Osteoblast (primary cell): ENCODE measurements around the gene L1CAM. TPM values are rescaled to one million over a fixed set of nuclear protein-coding genes. Genes with fewer than 3 reads are reported as not detected.

ENCODE experiments used
- DNase-seq: peaks from one replicate; pipeline ENCODE4 v3.0.0; 2011; ENCODE audit warnings: low spot score, mixed read lengths; ENCODE audit not compliant: insufficient read length; ENCODE audit errors: missing footprints
- H2AFZ ChIP-seq: 2 replicates; pipeline ENCODE4 v1.6.0; 2011; ENCODE audit warnings: mild to moderate bottlenecking, low read length
- H3K27ac ChIP-seq: 2 replicates; pipeline ENCODE4 v1.5.1; 2011; ENCODE audit warnings: mild to moderate bottlenecking, low read depth, low read length, moderate library complexity
- H3K27me3 ChIP-seq: 2 replicates; pipeline ENCODE4 v1.6.0; 2012; ENCODE audit warnings: mild to moderate bottlenecking, control low read depth, inconsistent platforms, low read length, moderate library complexity; ENCODE audit not compliant: insufficient read depth
- H3K36me3 ChIP-seq: 2 replicates; pipeline ENCODE4 v1.5.1; 2011; ENCODE audit warnings: mild to moderate bottlenecking, low read length, control low read depth, moderate library complexity; ENCODE audit not compliant: insufficient read depth
- H3K4me1 ChIP-seq: 2 replicates; pipeline ENCODE4 v1.5.1; 2011; ENCODE audit warnings: mild to moderate bottlenecking, low read length, control low read depth, moderate library complexity; ENCODE audit not compliant: insufficient read depth
- H3K4me2 ChIP-seq: 2 replicates; pipeline ENCODE4 v1.6.0; 2011; ENCODE audit warnings: mild to moderate bottlenecking, low read length; ENCODE audit not compliant: insufficient read depth
- H3K4me3 ChIP-seq: fragments of 200-600 bp; sonication (generic); 3 replicates; pipeline ENCODE4 v1.5.1; 2012; ENCODE audit warnings: mild to moderate bottlenecking, low read length, inconsistent platforms; ENCODE audit not compliant: insufficient read depth
- H3K79me2 ChIP-seq: 2 replicates; pipeline ENCODE4 v1.6.0; 2012; ENCODE audit warnings: mild to moderate bottlenecking, low read length, control low read depth, inconsistent platforms; ENCODE audit not compliant: insufficient read depth
- H3K9me3 ChIP-seq: 2 replicates; pipeline ENCODE4 v1.5.1; 2011; ENCODE audit warnings: low read depth, low read length, control low read depth
- H4K20me1 ChIP-seq: 2 replicates; pipeline ENCODE4 v1.6.0; 2012; ENCODE audit warnings: mild to moderate bottlenecking, low read length, control low read depth; ENCODE audit not compliant: insufficient read depth
- CTCF ChIP-seq: IDR thresholded peaks from 2 replicates; pipeline ENCODE4 v1.5.1; 2011; ENCODE audit warnings: mild to moderate bottlenecking, low read depth, low read length, moderate library complexity; ENCODE audit errors: extremely low read depth
- total RNA-seq: library from RNA; depleted of rRNA; stranded (reverse); fragments of >200 nt; gene quantifications from 2 replicates; pipeline ENCODE4 v1.2.3, GENCODE V29; 2012

The L1CAM gene
- total RNA-seq, 1 donor, result under 0.01 TPM

GRCh38 chrX:153836921-153837320, 49.1 kb downstream of the L1CAM start:
- no peak for TF ChIP-seq CTCF
- Histone ChIP-seq H4K20me1 (no peaks in the 10 kb centered on the region), H3K9me3 (no peaks in the 10 kb centered on the region), H3K4me3 (no peak overlapping the region), H3K36me3 (no peaks in the 10 kb centered on the region), H3K4me1 (no peaks in the 10 kb centered on the region), H3K27ac (no peak overlapping the region), H2AFZ (no peak overlapping the region), H3K27me3 (peaks cover 26% of the 10 kb centered on the region), H3K4me2 (no peak overlapping the region), H3K79me2 (no peaks in the 10 kb centered on the region)
- peak; percentile 34 for DNase-seq

- Histone ChIP-seq H3K4me3 (no peak overlapping the region), H3K27me3 (peaks cover 43% of the 10 kb centered on the region), H3K4me2 (no peak overlapping the region), H3K79me2 (no peaks in the 10 kb centered on the region), H3K36me3 (no peaks in the 10 kb centered on the region), H4K20me1 (no peaks in the 10 kb centered on the region), H2AFZ (no peak overlapping the region), H3K9me3 (no peaks in the 10 kb centered on the region), H3K27ac (no peak overlapping the region), H3K4me1 (no peaks in the 10 kb centered on the region)
- no peak for TF ChIP-seq CTCF
- DNase-seq, result peak; percentile 5
Observed at GRCh38 chrX:153832728-153833127, 53.2 kb downstream of the L1CAM start.

- H2AFZ ChIP-seq, result no peak overlapping the region
- H3K36me3 ChIP-seq, result no peaks in the 10 kb centered on the region
- H4K20me1 ChIP-seq, result no peaks in the 10 kb centered on the region
- peak; percentile 74 for DNase-seq
- H3K27me3 ChIP-seq, result peaks cover 52% of the 10 kb centered on the region
- TF ChIP-seq CTCF, result no peak
- no peaks in the 10 kb centered on the region for H3K9me3 ChIP-seq
- H3K4me3 ChIP-seq, result no peak overlapping the region
- H3K4me2 ChIP-seq, result no peak overlapping the region
- no peaks in the 10 kb centered on the region for H3K79me2 ChIP-seq
- H3K4me1 ChIP-seq, result no peaks in the 10 kb centered on the region
- H3K27ac ChIP-seq, result no peak overlapping the region
Observed at GRCh38 chrX:153831429-153832150, 54.4 kb downstream of the L1CAM start.

GRCh38 chrX:153830640-153831428, 55.1 kb downstream of the L1CAM start:
- no peak overlapping the region for H3K4me2 ChIP-seq
- no peaks in the 10 kb centered on the region for H4K20me1 ChIP-seq
- peak; percentile 73 for DNase-seq
- H3K27ac ChIP-seq, result no peak overlapping the region
- no peaks in the 10 kb centered on the region for H3K79me2 ChIP-seq
- no peak overlapping the region for H2AFZ ChIP-seq
- H3K27me3 ChIP-seq, result peaks cover 54% of the 10 kb centered on the region
- no peaks in the 10 kb centered on the region for H3K36me3 ChIP-seq
- H3K4me3 ChIP-seq, result no peak overlapping the region
- H3K4me1 ChIP-seq, result no peaks in the 10 kb centered on the region
- TF ChIP-seq CTCF, result no peak
- no peaks in the 10 kb centered on the region for H3K9me3 ChIP-seq
